Dendritic cell treated with granulocyte-macrophage colony-stimulating factor and Interleukin-4, amounts not matched to agents 40 ng/mL and 50 ng/mL, for 4 days (primary cell): Measurements from ENCODE around the gene HES3.

ENCODE experiments used
- H3K27ac Mint-ChIP-seq: one replicate; pipeline ENCODE4 v1.8.0; 2022; ENCODE audit warnings: mild to moderate bottlenecking, mixed read lengths
- H3K27me3 Mint-ChIP-seq: one replicate; pipeline ENCODE4 v1.8.0; 2022; ENCODE audit warnings: mild to moderate bottlenecking, mixed read lengths
- H3K36me3 Mint-ChIP-seq: one replicate; pipeline ENCODE4 v1.8.0; 2022; ENCODE audit warnings: low read depth, mixed read lengths
- H3K4me1 Mint-ChIP-seq: one replicate; pipeline ENCODE4 v1.8.0; 2022; ENCODE audit warnings: low read depth, mixed read lengths
- H3K4me3 Mint-ChIP-seq: one replicate; pipeline ENCODE4 v1.8.0; 2022; ENCODE audit warnings: mild to moderate bottlenecking, moderate library complexity, mixed read lengths
- H3K9me3 Mint-ChIP-seq: one replicate; pipeline ENCODE4 v1.8.0; 2022; ENCODE audit warnings: mixed read lengths
- intact Hi-C: fragments of 100-400 bp; cut with micrococcal nuclease; formaldehyde crosslinking; loops from one replicate; pipeline ENCODE4 v1.15.0; 2022

HES3 gene

GRCh38 chr1:6294890-6295556 is 51.0 kb downstream of the HES3 start:
- no peak overlapping the region for H3K4me3 Mint-ChIP-seq
- intact Hi-C loops, result no loop called here
- H3K27me3 Mint-ChIP-seq, result no peaks in the 10 kb centered on the region
- no peaks in the 10 kb centered on the region for H3K9me3 Mint-ChIP-seq
- H3K36me3 Mint-ChIP-seq, result peaks cover 29% of the 10 kb centered on the region
- H3K4me1 Mint-ChIP-seq, result no peaks in the 10 kb centered on the region
- no peak overlapping the region for H3K27ac Mint-ChIP-seq
